ENCODE results near the gene ZYG11A. TPM values are rescaled to one million over a fixed set of nuclear protein-coding genes. Genes with fewer than 3 reads are reported as not detected.

Gene ZYG11A
- polyA plus RNA-seq, 1 experiment: 0.94 TPM

- ChIA-PET CTCF (no interaction called here), POLR2A (no interaction called here)
- no peak for DNase-seq (ENCODE audit: low read depth)
- Histone ChIP-seq H3K4me3 (ENCODE audit: low read depth, low read length) (no peak overlapping the region), H3K36me3 (ENCODE audit: control insufficient read depth, insufficient read depth, low read length) (no peaks in the 10 kb centered on the region), H3K27me3 (ENCODE audit: control insufficient read depth, insufficient read depth, low read length) (no peaks in the 10 kb centered on the region)
- TF ChIP-seq CTCF (IDR thresholded peaks at IDR 0.05; ENCODE audit: insufficient read depth, low read depth, low read length): no peak
Observed at GRCh38 chr1:52877554-52877953, 35.0 kb downstream of the ZYG11A start.

DNA sequence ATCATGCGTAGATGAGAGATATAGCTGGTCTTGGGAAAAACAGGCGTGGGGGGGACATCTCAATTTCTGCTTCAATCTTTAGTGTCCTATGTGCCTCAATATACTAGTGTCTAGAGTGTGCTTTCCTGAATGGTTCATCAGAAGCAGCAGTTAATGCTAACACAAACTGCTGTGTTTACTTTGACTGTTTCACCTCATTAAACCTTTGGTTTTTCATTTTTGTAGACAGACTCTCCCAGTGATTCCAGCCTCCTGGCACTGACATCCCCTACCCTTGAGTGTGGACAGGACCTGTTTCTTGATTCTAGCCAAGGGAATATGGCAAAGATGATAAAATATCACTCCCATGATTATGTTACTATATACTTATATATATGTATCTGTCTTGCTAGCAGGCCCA is 37.6 kb downstream of the ZYG11A start:
- TF ChIP-seq CTCF (IDR thresholded peaks at IDR 0.05; ENCODE audit: insufficient read depth, low read depth, low read length): no peak

GRCh38 chr1:52887483-52887882 is 44.9 kb downstream of the ZYG11A start:
- Histone ChIP-seq H3K36me3 (ENCODE audit: control insufficient read depth, insufficient read depth, low read length) (no peaks in the 10 kb centered on the region), H3K27me3 (ENCODE audit: control insufficient read depth, insufficient read depth, low read length) (no peaks in the 10 kb centered on the region), H3K4me3 (ENCODE audit: low read depth, low read length) (no peak overlapping the region)
- no peak for DNase-seq (ENCODE audit: low read depth)
- TF ChIP-seq CTCF (IDR thresholded peaks at IDR 0.05; ENCODE audit: insufficient read depth, low read depth, low read length): no peak
- POLR2A ChIA-PET: no interaction called here
- CTCF ChIA-PET: interaction anchor here (0.6 to 1.0 kb wide), 2 partner anchors 9 to 66 kb away, joined by 3 read pairs; no protein-coding TSS in a partner anchor

More for the DNA sequence above, 37.6 kb downstream of the ZYG11A start:
- Histone ChIP-seq H3K27me3 (ENCODE audit: control insufficient read depth, insufficient read depth, low read length) (no peaks in the 10 kb centered on the region), H3K36me3 (ENCODE audit: control insufficient read depth, insufficient read depth, low read length) (no peaks in the 10 kb centered on the region), H3K4me3 (ENCODE audit: low read depth, low read length) (no peak overlapping the region)
- POLR2A ChIA-PET: no interaction called here
- DNase-seq (ENCODE audit: low read depth): no peak
- CTCF ChIA-PET: no interaction called here

GRCh38 chr1:52892424-52893215 is 50.1 kb downstream of the ZYG11A start:
- DNase-seq (ENCODE audit: low read depth): no peak
- peaks cover 3% of the 10 kb centered on the region for H3K36me3 ChIP-seq (ENCODE audit: control insufficient read depth, insufficient read depth, low read length)
- TF ChIP-seq CTCF (IDR thresholded peaks at IDR 0.05; ENCODE audit: insufficient read depth, low read depth, low read length): no peak
- no peaks in the 10 kb centered on the region for H3K27me3 ChIP-seq (ENCODE audit: control insufficient read depth, insufficient read depth, low read length)
- CTCF ChIA-PET: interaction anchor here (1.0 to 1.5 kb wide), 2 partner anchors 10 to 13 kb away, joined by 3 read pairs; no protein-coding TSS in a partner anchor
- POLR2A ChIA-PET: no interaction called here
- H3K4me3 ChIP-seq (ENCODE audit: low read depth, low read length): no peak overlapping the region

GRCh38 chr1:52899445-52899894 is 56.9 kb downstream of the ZYG11A start:
- CTCF ChIA-PET: no interaction called here
- DNase-seq (ENCODE audit: low read depth): no peak
- no peak for TF ChIP-seq CTCF (IDR thresholded peaks at IDR 0.05; ENCODE audit: insufficient read depth, low read depth, low read length)
- Histone ChIP-seq H3K27me3 (ENCODE audit: control insufficient read depth, insufficient read depth, low read length) (no peaks in the 10 kb centered on the region), H3K36me3 (ENCODE audit: control insufficient read depth, insufficient read depth, low read length) (peaks cover 3% of the 10 kb centered on the region), H3K4me3 (ENCODE audit: low read depth, low read length) (no peak overlapping the region)
- POLR2A ChIA-PET: no interaction called here
